ENCODE measurements around the gene PDGFC.

- TF ChIP-seq CTCF (IDR thresholded peaks at IDR 0.05) (no peak), POLR2AphosphoS5 (IDR thresholded peaks at IDR 0.05; ENCODE audit: low read depth, low read length) (no peak), REST (IDR thresholded peaks at IDR 0.05; ENCODE audit: insufficient read depth in 1 of 2, low read depth in 2 of 2, low read length in 1 of 2) (no peak), SIN3A (IDR thresholded peaks at IDR 0.05; ENCODE audit: borderline replicate concordance, insufficient read depth, low read depth, low read length) (no peak)
These were observed 165.9 kb downstream of the PDGFC start for GRCh38 chr4:156805696-156806095.

Data from Panc1 (cell line).